HEK293 (cell line): ENCODE results near the gene GMPS.

ENCODE experiments used
- CTCF ChIA-PET: fragments of 350-600 bp; formaldehyde crosslinking; extraction: SDS; loops from one replicate; lab custom pipeline; 2021; ENCODE audit warnings: antibody characterized with exemption; lab: Yijun Ruan, JAX
- POLR2A ChIA-PET: fragments of 300-600 bp; formaldehyde crosslinking; extraction: SDS; loops from one replicate; lab custom pipeline; 2020; ENCODE audit warnings: antibody characterized with exemption, inconsistent platforms; lab: Yijun Ruan, JAX
- H3K27ac ChIP-seq: fragments of 200-500 bp; sonication (Bioruptor generic); 2 replicates; pipeline ENCODE4 v1.5.1; 2014; ENCODE audit warnings: low read depth, low read length, control low read depth, inconsistent platforms; ENCODE audit errors: extremely low read depth
- H3K36me3 ChIP-seq, 2 experiments: fragments of 200-500 bp in 1 of 2; sonication (Bioruptor generic) in 1 of 2; 1 replicate in 1 of 2; 2 replicates in 1 of 2; pipeline ENCODE4 v1.5.1; 2014 to 2017; ENCODE audit warnings: inconsistent platforms in 2 of 2, low read length in 2 of 2; ENCODE audit not compliant: control insufficient read depth in 2 of 2, insufficient read depth in 1 of 2
- H3K4me1 ChIP-seq: fragments of 200-500 bp; sonication (Bioruptor generic); 2 replicates; pipeline ENCODE4 v1.5.1; 2014; ENCODE audit warnings: mild to moderate bottlenecking, low read length, inconsistent platforms; ENCODE audit not compliant: control insufficient read depth, insufficient read depth
- H3K4me3 ChIP-seq: 2 replicates; pipeline ENCODE4 v1.5.1; 2011; ENCODE audit warnings: low read depth, mild to moderate bottlenecking, control low read depth, low read length, moderate library complexity
- H3K9me3 ChIP-seq: fragments of 200-500 bp; sonication (Bioruptor generic); 2 replicates; pipeline ENCODE4 v1.5.1; 2014; ENCODE audit warnings: low read depth, low read length, inconsistent platforms; ENCODE audit not compliant: control insufficient read depth, insufficient read depth
- BCL11A ChIP-seq: fragments of 450-650 bp; formaldehyde crosslinking; IDR thresholded peaks from 2 replicates; pipeline ENCODE4 v1.5.1; 2016; ENCODE audit warnings: low read depth, missing biosample characterization, missing genetic modification characterization
- GLI2 ChIP-seq: fragments of 450-650 bp; formaldehyde crosslinking; IDR thresholded peaks from 2 replicates; pipeline ENCODE4; 2017; ENCODE audit warnings: missing biosample characterization, missing genetic modification characterization, low read depth, borderline replicate concordance
- KLF8 ChIP-seq: fragments of 450-650 bp; formaldehyde crosslinking; IDR thresholded peaks from 2 replicates; pipeline ENCODE4 v1.5.1; 2016; ENCODE audit warnings: missing biosample characterization, missing genetic modification characterization
- WT1 ChIP-seq: fragments of 450-650 bp; formaldehyde crosslinking; IDR thresholded peaks from 2 replicates; pipeline ENCODE4 v1.5.1; 2016; ENCODE audit warnings: missing biosample characterization, missing genetic modification characterization
- ZBTB20 ChIP-seq: fragments of 450-650 bp; formaldehyde crosslinking; IDR thresholded peaks from 2 replicates; pipeline ENCODE4 v1.5.1; 2016; ENCODE audit warnings: missing biosample characterization, missing genetic modification characterization
- ZEB2 ChIP-seq: fragments of 450-650 bp; formaldehyde crosslinking; IDR thresholded peaks from 2 replicates; pipeline ENCODE4 v1.5.1; 2016; ENCODE audit warnings: missing biosample characterization, missing genetic modification characterization
- ZFP41 ChIP-seq: fragments of 450-650 bp; formaldehyde crosslinking; IDR thresholded peaks from 2 replicates; pipeline ENCODE4 v1.5.1; 2016; ENCODE audit warnings: missing biosample characterization, missing genetic modification characterization, borderline replicate concordance
- ZFP69B ChIP-seq: fragments of 450-650 bp; formaldehyde crosslinking; IDR thresholded peaks from 2 replicates; pipeline ENCODE4 v1.5.1; 2016; ENCODE audit warnings: missing biosample characterization, missing genetic modification characterization
- ZNF302 ChIP-seq: fragments of 450-650 bp; formaldehyde crosslinking; IDR thresholded peaks from 2 replicates; pipeline ENCODE4 v1.5.1; 2016; ENCODE audit warnings: missing biosample characterization, missing genetic modification characterization, low read depth
- ZNF366 ChIP-seq: fragments of 450-650 bp; formaldehyde crosslinking; conservative IDR thresholded peaks from 2 replicates; pipeline ENCODE4 v1.5.1; 2016; ENCODE audit warnings: missing biosample characterization, missing genetic modification characterization
- ZNF514 ChIP-seq: fragments of 450-650 bp; formaldehyde crosslinking; IDR thresholded peaks from 2 replicates; pipeline ENCODE4 v1.5.1; 2016; ENCODE audit warnings: missing biosample characterization, missing genetic modification characterization
- ZNF560 ChIP-seq: fragments of 450-650 bp; formaldehyde crosslinking; IDR thresholded peaks from 2 replicates; pipeline ENCODE4 v1.5.1; 2017; ENCODE audit warnings: missing biosample characterization, missing genetic modification characterization, borderline replicate concordance
- ZNF596 ChIP-seq: fragments of 450-650 bp; IDR thresholded peaks from 2 replicates; pipeline ENCODE4 v1.5.0; 2018; ENCODE audit warnings: missing biosample characterization, mild to moderate bottlenecking, missing genetic modification characterization, moderate library complexity
- ZNF624 ChIP-seq: fragments of 450-650 bp; formaldehyde crosslinking; IDR thresholded peaks from 2 replicates; pipeline ENCODE4 v1.5.1; 2017; ENCODE audit warnings: missing biosample characterization, missing genetic modification characterization
- TF ChIP-seq, protein P1 (sequence below): fragments of 450-650 bp; formaldehyde crosslinking; IDR thresholded peaks from 2 replicates; pipeline ENCODE4 v1.5.0; 2017; ENCODE audit warnings: missing biosample characterization, missing genetic modification characterization, borderline replicate concordance
- TF ChIP-seq, protein P2 (sequence below): fragments of 450-650 bp; formaldehyde crosslinking; IDR thresholded peaks from 2 replicates; pipeline ENCODE4 v1.5.1; 2016; ENCODE audit warnings: missing biosample characterization, missing genetic modification characterization, borderline replicate concordance
- TF ChIP-seq, protein P3 (sequence below): fragments of 450-650 bp; formaldehyde crosslinking; IDR thresholded peaks from 2 replicates; pipeline ENCODE4 v1.5.1; 2017; ENCODE audit warnings: missing biosample characterization, missing genetic modification characterization
- TF ChIP-seq, protein P4 (sequence below): fragments of 450-650 bp; formaldehyde crosslinking; IDR thresholded peaks from 2 replicates; pipeline ENCODE4 v1.5.1; 2016; ENCODE audit warnings: missing biosample characterization, missing genetic modification characterization

Gene GMPS

DNA sequence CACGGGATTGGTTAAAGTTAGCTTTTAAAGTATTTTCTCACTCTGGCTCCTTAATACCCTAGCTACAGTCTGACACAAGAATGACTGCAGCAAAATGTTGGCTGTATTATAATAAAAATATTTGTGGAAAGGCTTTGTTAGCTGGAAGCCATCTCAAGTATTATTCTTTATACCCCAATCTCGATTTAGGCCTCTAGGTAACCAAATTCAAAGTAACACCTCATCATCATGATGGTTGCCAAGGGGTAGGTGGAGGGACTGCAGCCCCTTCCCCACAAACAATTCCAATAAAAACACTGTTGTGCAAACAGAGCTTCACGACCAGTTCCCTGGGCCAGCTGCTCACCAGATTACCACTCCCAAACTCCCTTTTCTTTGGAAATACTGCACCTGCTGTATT, 759 bp upstream of the GMPS start:
- no peaks in the 10 kb centered on the region for H3K36me3 ChIP-seq
- no peaks in the 10 kb centered on the region for H3K9me3 ChIP-seq
- peak overlapping the region; percentile 39 for H3K4me3 ChIP-seq
- H3K27ac ChIP-seq, result peak overlapping the region; percentile 42
- H3K4me1 ChIP-seq, result no peaks in the 10 kb centered on the region
- ChIA-PET POLR2A (interaction anchor here (0.9 to 2.0 kb wide), 3 partner anchors 9 to 64 kb away, joined by 3 to 24 read pairs (median 5); partner anchors contain the start of genes C3orf33 and SLC33A1), CTCF (interaction anchor here (0.7 to 1.0 kb wide), 5 partner anchors 17 to 127 kb away, joined by 3 to 7 read pairs (median 3); partner anchors contain the start of gene C3orf33)
- TF ChIP-seq ZNF624 (tag by site-specific recombination) (no peak), ZFP41 (tag by site-specific recombination) (no peak), ZNF514 (tag by site-specific recombination) (no peak), WT1 (tag by site-specific recombination) (no peak), ZFP69B (tag by site-specific recombination) (no peak), GLI2 (tag by site-specific recombination) (no peak)
- TF ChIP-seq, protein P1, sequence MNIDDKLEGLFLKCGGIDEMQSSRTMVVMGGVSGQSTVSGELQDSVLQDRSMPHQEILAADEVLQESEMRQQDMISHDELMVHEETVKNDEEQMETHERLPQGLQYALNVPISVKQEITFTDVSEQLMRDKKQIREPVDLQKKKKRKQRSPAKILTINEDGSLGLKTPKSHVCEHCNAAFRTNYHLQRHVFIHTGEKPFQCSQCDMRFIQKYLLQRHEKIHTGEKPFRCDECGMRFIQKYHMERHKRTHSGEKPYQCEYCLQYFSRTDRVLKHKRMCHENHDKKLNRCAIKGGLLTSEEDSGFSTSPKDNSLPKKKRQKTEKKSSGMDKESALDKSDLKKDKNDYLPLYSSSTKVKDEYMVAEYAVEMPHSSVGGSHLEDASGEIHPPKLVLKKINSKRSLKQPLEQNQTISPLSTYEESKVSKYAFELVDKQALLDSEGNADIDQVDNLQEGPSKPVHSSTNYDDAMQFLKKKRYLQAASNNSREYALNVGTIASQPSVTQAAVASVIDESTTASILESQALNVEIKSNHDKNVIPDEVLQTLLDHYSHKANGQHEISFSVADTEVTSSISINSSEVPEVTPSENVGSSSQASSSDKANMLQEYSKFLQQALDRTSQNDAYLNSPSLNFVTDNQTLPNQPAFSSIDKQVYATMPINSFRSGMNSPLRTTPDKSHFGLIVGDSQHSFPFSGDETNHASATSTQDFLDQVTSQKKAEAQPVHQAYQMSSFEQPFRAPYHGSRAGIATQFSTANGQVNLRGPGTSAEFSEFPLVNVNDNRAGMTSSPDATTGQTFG, result no peak
- TF ChIP-seq, protein P2, sequence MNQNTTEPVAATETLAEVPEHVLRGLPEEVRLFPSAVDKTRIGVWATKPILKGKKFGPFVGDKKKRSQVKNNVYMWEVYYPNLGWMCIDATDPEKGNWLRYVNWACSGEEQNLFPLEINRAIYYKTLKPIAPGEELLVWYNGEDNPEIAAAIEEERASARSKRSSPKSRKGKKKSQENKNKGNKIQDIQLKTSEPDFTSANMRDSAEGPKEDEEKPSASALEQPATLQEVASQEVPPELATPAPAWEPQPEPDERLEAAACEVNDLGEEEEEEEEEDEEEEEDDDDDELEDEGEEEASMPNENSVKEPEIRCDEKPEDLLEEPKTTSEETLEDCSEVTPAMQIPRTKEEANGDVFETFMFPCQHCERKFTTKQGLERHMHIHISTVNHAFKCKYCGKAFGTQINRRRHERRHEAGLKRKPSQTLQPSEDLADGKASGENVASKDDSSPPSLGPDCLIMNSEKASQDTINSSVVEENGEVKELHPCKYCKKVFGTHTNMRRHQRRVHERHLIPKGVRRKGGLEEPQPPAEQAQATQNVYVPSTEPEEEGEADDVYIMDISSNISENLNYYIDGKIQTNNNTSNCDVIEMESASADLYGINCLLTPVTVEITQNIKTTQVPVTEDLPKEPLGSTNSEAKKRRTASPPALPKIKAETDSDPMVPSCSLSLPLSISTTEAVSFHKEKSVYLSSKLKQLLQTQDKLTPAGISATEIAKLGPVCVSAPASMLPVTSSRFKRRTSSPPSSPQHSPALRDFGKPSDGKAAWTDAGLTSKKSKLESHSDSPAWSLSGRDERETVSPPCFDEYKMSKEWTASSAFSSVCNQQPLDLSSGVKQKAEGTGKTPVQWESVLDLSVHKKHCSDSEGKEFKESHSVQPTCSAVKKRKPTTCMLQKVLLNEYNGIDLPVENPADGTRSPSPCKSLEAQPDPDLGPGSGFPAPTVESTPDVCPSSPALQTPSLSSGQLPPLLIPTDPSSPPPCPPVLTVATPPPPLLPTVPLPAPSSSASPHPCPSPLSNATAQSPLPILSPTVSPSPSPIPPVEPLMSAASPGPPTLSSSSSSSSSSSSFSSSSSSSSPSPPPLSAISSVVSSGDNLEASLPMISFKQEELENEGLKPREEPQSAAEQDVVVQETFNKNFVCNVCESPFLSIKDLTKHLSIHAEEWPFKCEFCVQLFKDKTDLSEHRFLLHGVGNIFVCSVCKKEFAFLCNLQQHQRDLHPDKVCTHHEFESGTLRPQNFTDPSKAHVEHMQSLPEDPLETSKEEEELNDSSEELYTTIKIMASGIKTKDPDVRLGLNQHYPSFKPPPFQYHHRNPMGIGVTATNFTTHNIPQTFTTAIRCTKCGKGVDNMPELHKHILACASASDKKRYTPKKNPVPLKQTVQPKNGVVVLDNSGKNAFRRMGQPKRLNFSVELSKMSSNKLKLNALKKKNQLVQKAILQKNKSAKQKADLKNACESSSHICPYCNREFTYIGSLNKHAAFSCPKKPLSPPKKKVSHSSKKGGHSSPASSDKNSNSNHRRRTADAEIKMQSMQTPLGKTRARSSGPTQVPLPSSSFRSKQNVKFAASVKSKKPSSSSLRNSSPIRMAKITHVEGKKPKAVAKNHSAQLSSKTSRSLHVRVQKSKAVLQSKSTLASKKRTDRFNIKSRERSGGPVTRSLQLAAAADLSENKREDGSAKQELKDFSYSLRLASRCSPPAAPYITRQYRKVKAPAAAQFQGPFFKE (tag by site-specific recombination), result no peak
- TF ChIP-seq, protein P3, sequence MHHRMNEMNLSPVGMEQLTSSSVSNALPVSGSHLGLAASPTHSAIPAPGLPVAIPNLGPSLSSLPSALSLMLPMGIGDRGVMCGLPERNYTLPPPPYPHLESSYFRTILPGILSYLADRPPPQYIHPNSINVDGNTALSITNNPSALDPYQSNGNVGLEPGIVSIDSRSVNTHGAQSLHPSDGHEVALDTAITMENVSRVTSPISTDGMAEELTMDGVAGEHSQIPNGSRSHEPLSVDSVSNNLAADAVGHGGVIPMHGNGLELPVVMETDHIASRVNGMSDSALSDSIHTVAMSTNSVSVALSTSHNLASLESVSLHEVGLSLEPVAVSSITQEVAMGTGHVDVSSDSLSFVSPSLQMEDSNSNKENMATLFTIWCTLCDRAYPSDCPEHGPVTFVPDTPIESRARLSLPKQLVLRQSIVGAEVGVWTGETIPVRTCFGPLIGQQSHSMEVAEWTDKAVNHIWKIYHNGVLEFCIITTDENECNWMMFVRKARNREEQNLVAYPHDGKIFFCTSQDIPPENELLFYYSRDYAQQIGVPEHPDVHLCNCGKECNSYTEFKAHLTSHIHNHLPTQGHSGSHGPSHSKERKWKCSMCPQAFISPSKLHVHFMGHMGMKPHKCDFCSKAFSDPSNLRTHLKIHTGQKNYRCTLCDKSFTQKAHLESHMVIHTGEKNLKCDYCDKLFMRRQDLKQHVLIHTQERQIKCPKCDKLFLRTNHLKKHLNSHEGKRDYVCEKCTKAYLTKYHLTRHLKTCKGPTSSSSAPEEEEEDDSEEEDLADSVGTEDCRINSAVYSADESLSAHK (tag by site-specific recombination), result no peak

DNA sequence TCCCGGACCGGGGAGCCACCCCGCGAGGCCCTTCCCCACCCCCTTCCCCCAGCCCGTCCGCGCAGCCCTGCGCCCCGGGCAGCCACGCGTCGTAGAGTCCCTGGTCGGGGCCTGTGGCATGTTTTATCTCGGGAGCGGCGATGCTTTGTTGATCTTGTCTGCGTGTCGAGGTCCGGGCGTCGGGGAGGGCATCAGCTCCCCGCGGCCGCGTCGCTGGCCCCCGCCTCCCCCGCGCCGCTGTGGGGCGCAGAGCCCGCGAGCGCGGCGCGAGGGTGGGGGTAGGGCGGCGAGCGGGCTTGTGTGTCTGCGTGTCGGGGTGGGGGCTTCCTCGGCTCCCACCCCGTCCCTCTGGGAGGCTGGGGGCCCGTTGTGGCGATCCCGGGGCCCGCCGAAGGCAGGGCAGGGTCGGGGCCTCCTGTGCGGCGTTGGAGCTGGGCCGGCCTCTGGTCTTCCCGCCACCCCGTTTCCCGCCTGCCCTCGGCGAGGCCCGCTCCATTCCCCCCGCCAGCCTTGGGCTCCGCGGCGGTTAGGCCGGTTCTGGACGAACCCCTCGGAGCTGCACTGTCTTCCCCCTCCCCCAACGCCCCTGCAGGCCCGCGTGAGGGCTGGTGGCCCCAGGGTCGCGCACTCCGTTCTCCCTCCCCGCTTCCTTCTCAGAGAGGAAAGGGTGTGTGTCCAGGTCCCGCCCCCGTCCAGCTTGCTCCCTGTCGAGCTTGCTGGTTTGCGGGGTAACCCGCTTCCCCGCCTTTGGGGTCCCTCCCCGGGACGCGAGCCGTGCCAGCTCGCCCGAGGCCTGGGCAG, 695 bp downstream of the GMPS start:
- peak overlapping the region; percentile 94 for H3K27ac ChIP-seq
- CTCF ChIA-PET, result interaction anchor here (0.7 kb wide), 1 partner anchor 64 kb away, joined by 3 read pairs; no protein-coding TSS in a partner anchor
- no peaks in the 10 kb centered on the region for H3K36me3 ChIP-seq
- TF ChIP-seq ZEB2 (tag by site-specific recombination) (peak; percentile 16; the same call in 1 of the 2 replicates), KLF8 (peak; percentile 42; the same call in 1 of the 2 replicates), ZBTB20 (tag by site-specific recombination) (peak; percentile 41; the same call in 1 of the 2 replicates), ZNF366 (tag by site-specific recombination) (0 out of 2 replicates have a peak, but pooled peaks have one; percentile 13), ZNF560 (no peak), ZNF302 (tag by site-specific recombination) (no peak), BCL11A (tag by site-specific recombination) (0 out of 2 replicates have a peak, but pooled peaks have one; percentile 15), ZNF596 (tag by site-specific recombination) (no peak)
- TF ChIP-seq, protein P4, sequence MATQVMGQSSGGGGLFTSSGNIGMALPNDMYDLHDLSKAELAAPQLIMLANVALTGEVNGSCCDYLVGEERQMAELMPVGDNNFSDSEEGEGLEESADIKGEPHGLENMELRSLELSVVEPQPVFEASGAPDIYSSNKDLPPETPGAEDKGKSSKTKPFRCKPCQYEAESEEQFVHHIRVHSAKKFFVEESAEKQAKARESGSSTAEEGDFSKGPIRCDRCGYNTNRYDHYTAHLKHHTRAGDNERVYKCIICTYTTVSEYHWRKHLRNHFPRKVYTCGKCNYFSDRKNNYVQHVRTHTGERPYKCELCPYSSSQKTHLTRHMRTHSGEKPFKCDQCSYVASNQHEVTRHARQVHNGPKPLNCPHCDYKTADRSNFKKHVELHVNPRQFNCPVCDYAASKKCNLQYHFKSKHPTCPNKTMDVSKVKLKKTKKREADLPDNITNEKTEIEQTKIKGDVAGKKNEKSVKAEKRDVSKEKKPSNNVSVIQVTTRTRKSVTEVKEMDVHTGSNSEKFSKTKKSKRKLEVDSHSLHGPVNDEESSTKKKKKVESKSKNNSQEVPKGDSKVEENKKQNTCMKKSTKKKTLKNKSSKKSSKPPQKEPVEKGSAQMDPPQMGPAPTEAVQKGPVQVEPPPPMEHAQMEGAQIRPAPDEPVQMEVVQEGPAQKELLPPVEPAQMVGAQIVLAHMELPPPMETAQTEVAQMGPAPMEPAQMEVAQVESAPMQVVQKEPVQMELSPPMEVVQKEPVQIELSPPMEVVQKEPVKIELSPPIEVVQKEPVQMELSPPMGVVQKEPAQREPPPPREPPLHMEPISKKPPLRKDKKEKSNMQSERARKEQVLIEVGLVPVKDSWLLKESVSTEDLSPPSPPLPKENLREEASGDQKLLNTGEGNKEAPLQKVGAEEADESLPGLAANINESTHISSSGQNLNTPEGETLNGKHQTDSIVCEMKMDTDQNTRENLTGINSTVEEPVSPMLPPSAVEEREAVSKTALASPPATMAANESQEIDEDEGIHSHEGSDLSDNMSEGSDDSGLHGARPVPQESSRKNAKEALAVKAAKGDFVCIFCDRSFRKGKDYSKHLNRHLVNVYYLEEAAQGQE (tag by site-specific recombination), result peak; percentile 24; the same call in 1 of the 2 replicates

More for the DNA sequence above, 695 bp downstream of the GMPS start:
- H3K9me3 ChIP-seq, result no peaks in the 10 kb centered on the region
- POLR2A ChIA-PET, result interaction anchor here (0.7 to 1.6 kb wide), 4 partner anchors 13 to 65 kb away, joined by 3 to 5 read pairs (median 4); partner anchors contain the start of gene SLC33A1
- no peaks in the 10 kb centered on the region for H3K4me1 ChIP-seq
- peak overlapping the region; percentile 99 for H3K4me3 ChIP-seq
